ENCODE measurements around the gene HDAC11. TPM values are rescaled to one million over a fixed set of nuclear protein-coding genes. Genes with fewer than 3 reads are reported as not detected.
"Not testable (repeated sequence)": the region's sequence is repeated elsewhere in the genome, so short reads cannot be mapped to it uniquely, and the experiment has no call there.

The HDAC11 gene
- total and polyA plus RNA-seq, 9 of the 15 experiments (the other 6 are each of a cell fraction or from before 2014, with no cell fraction given) = 0.60 to 6.0 (median 4.5) TPM

GRCh38 chr3:13442882-13443281 is 37.2 kb upstream of the HDAC11 start:
- H3K4me1 ChIP-seq (replicated peaks in 1 of 2; ENCODE audit: control insufficient read depth in 2 of 2, insufficient read depth in 2 of 2, low read length in 2 of 2); H3K9me3 ChIP-seq (replicated peaks; ENCODE audit: control insufficient read depth, insufficient read depth, low read depth, low read length); H3K4me3 ChIP-seq; H3K27me3 ChIP-seq (ENCODE audit: control insufficient read depth in 2 of 2, insufficient read depth in 2 of 2, low read length in 2 of 2); in situ Hi-C loops (cut with MboI); H3K27ac ChIP-seq (ENCODE audit: extremely low read depth, low read depth, low read length); FAIRE-seq; H3K36me3 ChIP-seq (ENCODE audit: control insufficient read depth, insufficient read depth, low read length); CTCF ChIA-PET (ENCODE audit: low intra/inter-chr PET ratio); BruUV-seq (replicated peaks); DNase-seq (ENCODE audit: extremely low read depth in 1 of 4, low spot score in 3 of 4); H3K4me2 ChIP-seq (ENCODE audit: insufficient read depth, low read length); intact Hi-C loops (cut with micrococcal nuclease); H3K79me2 ChIP-seq (ENCODE audit: control insufficient read depth, insufficient read depth, low read length); H3K9me1 ChIP-seq (ENCODE audit: control insufficient read depth, insufficient read depth, low read length); ATAC-seq; H3K9ac ChIP-seq (ENCODE audit: insufficient read depth in 1 of 2, low read depth in 2 of 2, low read length in 2 of 2); H4K20me1 ChIP-seq (replicated peaks; ENCODE audit: control insufficient read depth, insufficient read depth, low read length); H2AFZ ChIP-seq (ENCODE audit: low read depth, low read length): not testable (repeated sequence)
- 18% methylated on average over 2 of the region's 2 CpGs for WGBS (ENCODE audit: insufficient coverage, low coverage, missing lambda C conversion rate)
- POLR2A ChIA-PET = interaction anchor here (0.5 to 1.0 kb wide), 4 partner anchors 18 to 569 kb away, joined by 3 read pairs; no protein-coding TSS in a partner anchor
- peak; percentile 51 for TF ChIP-seq CBFA2T3 (IDR thresholded peaks at IDR 0.05)
- TF ChIP-seq ARID1B (IDR thresholded peaks at IDR 0.05) = peak; percentile 41; the same call in 1 of the 2 replicates
- TF ChIP-seq TAL1 (IDR thresholded peaks at IDR 0.05) = peak; percentile 51; the same call in 1 of the 2 replicates

GRCh38 chr3:13451301-13451673 is 28.8 kb upstream of the HDAC11 start:
- in situ Hi-C loops (cut with MboI) = no loop called here
- Histone ChIP-seq H3K36me3 (ENCODE audit: control insufficient read depth, insufficient read depth, low read length) (no peaks in the 10 kb centered on the region), H3K9me3 (replicated peaks; ENCODE audit: control insufficient read depth, insufficient read depth, low read depth, low read length) (no peaks in the 10 kb centered on the region), H3K4me1 (replicated peaks in 1 of 2; ENCODE audit: control insufficient read depth in 2 of 2, insufficient read depth in 2 of 2, low read length in 2 of 2) (peaks cover 16 to 24% of the 10 kb centered on the region in 2 experiments; a peak in 4 of 5 replicates), H3K79me2 (ENCODE audit: control insufficient read depth, insufficient read depth, low read length) (no peaks in the 10 kb centered on the region), H3K27me3 (ENCODE audit: control insufficient read depth in 2 of 2, insufficient read depth in 2 of 2, low read length in 2 of 2) (no peaks in the 10 kb centered on the region), H4K20me1 (replicated peaks; ENCODE audit: control insufficient read depth, insufficient read depth, low read length) (no peaks in the 10 kb centered on the region), H3K9ac (ENCODE audit: insufficient read depth in 1 of 2, low read depth in 2 of 2, low read length in 2 of 2) (peak overlapping the region; percentile 68 to 90), H2AFZ (ENCODE audit: low read depth, low read length) (peak overlapping the region; percentile 99), H3K4me3 (peak overlapping the region; percentile 43), H3K9me1 (ENCODE audit: control insufficient read depth, insufficient read depth, low read length) (no peaks in the 10 kb centered on the region), H3K27ac (ENCODE audit: extremely low read depth, low read depth, low read length) (peak overlapping the region; percentile 70), H3K4me2 (ENCODE audit: insufficient read depth, low read length) (peak overlapping the region; percentile 98)
- POLR2A ChIA-PET = interaction anchor here (0.6 to 1.8 kb wide), 11 partner anchors 11 to 197 kb away, joined by 3 to 10 read pairs (median 4); no protein-coding TSS in a partner anchor
- intact Hi-C loops (cut with micrococcal nuclease) = loop anchor here (1.0 to 5.0 kb wide), 2 partner anchors 30 to 99 kb away; no protein-coding TSS in a partner anchor
- CTCF ChIA-PET (ENCODE audit: low intra/inter-chr PET ratio) = interaction anchor here (0.9 to 1.1 kb wide), 2 partner anchors 60 to 199 kb away, joined by 3 to 4 read pairs; no protein-coding TSS in a partner anchor
- 1% methylated on average over 7 of the region's 7 CpGs for WGBS (ENCODE audit: insufficient coverage, low coverage, missing lambda C conversion rate)
- BruUV-seq (replicated peaks) = TSS peak; percentile 83
- DNase-seq (ENCODE audit: extremely low read depth in 1 of 4, low spot score in 3 of 4) = peak in 1 of 4 experiments; percentile 24
- no peak for FAIRE-seq
- ATAC-seq = peak; percentile 50
- TF ChIP-seq ARID1B (IDR thresholded peaks at IDR 0.05) = peak; percentile 55; the same call in 1 of the 2 replicates
- TF ChIP-seq ZNF764 (CRISPR knock-in tag; IDR thresholded peaks at IDR 0.05; ENCODE audit: low read depth) = no peak
- TF ChIP-seq TFAP4 (CRISPR knock-in tag; IDR thresholded peaks at IDR 0.05; ENCODE audit: borderline replicate concordance) = peak; percentile 19; the same call in 1 of the 2 replicates
- no peak for TF ChIP-seq NR0B1 (IDR thresholded peaks at IDR 0.05; ENCODE audit: partially characterized antibody)
- TF ChIP-seq FOXM1 (IDR thresholded peaks at IDR 0.05; ENCODE audit: low read depth) = no peak
- no peak for TF ChIP-seq FOXM1 (CRISPR knock-in tag; IDR thresholded peaks at IDR 0.05; ENCODE audit: low read depth)
- TF ChIP-seq ATF3 (IDR thresholded peaks at IDR 0.05) = no peak
- TF ChIP-seq ATF3 (CRISPR knock-in tag; conservative IDR thresholded peaks at IDR 0.05) = 0 out of 2 replicates have a peak, but pooled peaks have one; percentile 28
- no peak for TF ChIP-seq YY1 (IDR thresholded peaks at IDR 0.05; ENCODE audit: borderline replicate concordance in 1 of 3, control insufficient read depth in 1 of 3, extremely low read depth in 1 of 3, insufficient read depth in 3 of 3, insufficient read length in 1 of 3, insufficient replicate concordance in 2 of 3, low read depth in 1 of 3, low read length in 2 of 3)
- 0 out of 2 replicates have a peak, but pooled peaks have one; percentile 31 for TF ChIP-seq ERF (CRISPR knock-in tag; IDR thresholded peaks at IDR 0.05)

Measured in K562 (cell line).